B cell (primary cell): ENCODE measurements around the gene FAM24B. TPM values are rescaled to one million over a fixed set of nuclear protein-coding genes. Genes with fewer than 3 reads are reported as not detected.

Source experiments
- ATAC-seq: fragments of 200-7000 bp; cut with Tn5 transposase; one replicate; pipeline ENCODE4 v1.10.0; 2021; ENCODE audit warnings: low read depth, mild to moderate bottlenecking, moderate number of reproducible peaks, moderate library complexity
- CTCF ChIA-PET: fragments of 350-600 bp; sonication (Branson Sonifier 250); formaldehyde crosslinking; loops from one replicate; lab custom pipeline; 2021; ENCODE audit warnings: antibody characterized with exemption, inconsistent platforms; lab: Charles Lee
- POLR2A ChIA-PET: fragments of 350-600 bp; sonication (Branson Sonifier 250); formaldehyde crosslinking; loops from one replicate; lab custom pipeline; 2021; ENCODE audit warnings: antibody characterized with exemption; lab: Charles Lee
- DNase-seq: peaks from one replicate; pipeline ENCODE4 v3.0.0; 2013
- H2AFZ ChIP-seq: 2 replicates; pipeline ENCODE4 v1.6.1; 2012; ENCODE audit warnings: mild to moderate bottlenecking, low read depth, low read length; ENCODE audit not compliant: insufficient read depth, poor library complexity, severe bottlenecking
- H3K27ac ChIP-seq, 2 donors: 1 replicate in 1 of 2; 2 replicates in 1 of 2; pipeline ENCODE4 v1.5.1; 2012 to 2013; ENCODE audit warnings: low read length in 2 of 2, mild to moderate bottlenecking in 2 of 2, moderate library complexity in 1 of 2
- H3K27me3 ChIP-seq, 4 experiments: fragments of 200-600 bp in 1 of 4; sonication (generic) in 1 of 4; replicated peaks in 1 of 4; 1 replicate in 2 of 4; 2 replicates in 2 of 4; pipeline versions ENCODE4 v1.6.1 to v1.7.0; 2013 to 2016; ENCODE audit warnings: low read length in 3 of 4, mild to moderate bottlenecking in 2 of 4, mixed read lengths in 1 of 4, moderate library complexity in 1 of 4; ENCODE audit not compliant: insufficient read depth in 4 of 4, control insufficient read depth in 3 of 4; ENCODE audit errors: control extremely low read depth in 1 of 4
- H3K36me3 ChIP-seq, 2 experiments: replicated peaks in 1 of 2; 1 replicate in 1 of 2; 2 replicates in 1 of 2; pipeline versions ENCODE4 v1.6.1 to v1.7.1; 2013; ENCODE audit warnings: low read length in 1 of 2; ENCODE audit not compliant: insufficient read depth in 2 of 2, control insufficient read depth in 1 of 2; ENCODE audit errors: control extremely low read depth in 1 of 2, extremely low read depth in 1 of 2
- H3K4me1 ChIP-seq, 2 donors: fragments of 200-600 bp in 1 of 2; sonication (generic) in 1 of 2; 1 replicate in 1 of 2; 2 replicates in 1 of 2; pipeline versions ENCODE4 v1.5.1 to v1.6.1; 2013 to 2017; ENCODE audit warnings: low read length in 2 of 2; ENCODE audit not compliant: control insufficient read depth in 2 of 2, insufficient read depth in 2 of 2
- H3K4me2 ChIP-seq: replicated peaks from 2 replicates; pipeline ENCODE3; 2012; ENCODE audit warnings: mild to moderate bottlenecking, low read depth, low read length; ENCODE audit not compliant: poor library complexity, severe bottlenecking
- H3K4me3 ChIP-seq, 5 experiments: fragments of 200-600 bp in 1 of 5; sonication (generic) in 1 of 5; 1 replicate in 3 of 5; 2 replicates in 2 of 5; pipeline versions ENCODE4 v1.5.1 to v1.7.0; 2011 to 2016; ENCODE audit warnings: low read length in 4 of 5, mild to moderate bottlenecking in 4 of 5, low read depth in 2 of 5, control low read depth in 1 of 5, moderate library complexity in 1 of 5; ENCODE audit not compliant: insufficient read depth in 1 of 5; ENCODE audit errors: control extremely low read depth in 1 of 5, extremely low read depth in 1 of 5
- H3K79me2 ChIP-seq: fragments of 200-600 bp; sonication (generic); one replicate; pipeline ENCODE4 v1.6.0; 2016; ENCODE audit warnings: low read length; ENCODE audit not compliant: control insufficient read depth, insufficient read depth
- H3K9ac ChIP-seq: fragments of 200-600 bp; sonication (generic); 2 replicates; pipeline ENCODE4 v1.6.1; 2017; ENCODE audit warnings: mild to moderate bottlenecking, low read length, moderate library complexity
- H3K9me3 ChIP-seq, 3 donors: one replicate each; pipeline versions ENCODE4 v1.6.1 to v1.7.1; 2013; ENCODE audit warnings: low read length in 2 of 3; ENCODE audit not compliant: control insufficient read depth in 2 of 3, insufficient read depth in 1 of 3; ENCODE audit errors: control extremely low read depth in 1 of 3
- H4K20me1 ChIP-seq: 2 replicates; pipeline ENCODE4 v1.6.0; 2012; ENCODE audit warnings: mild to moderate bottlenecking, low read length; ENCODE audit not compliant: insufficient read depth, control insufficient read depth, poor library complexity, severe bottlenecking
- H3K27ac Mint-ChIP-seq: one replicate; pipeline ENCODE4 v1.8.0; 2021; ENCODE audit warnings: mixed read lengths
- H3K27me3 Mint-ChIP-seq: one replicate; pipeline ENCODE4 v1.8.0; 2021; ENCODE audit warnings: mixed read lengths
- H3K4me1 Mint-ChIP-seq: one replicate; pipeline ENCODE4 v1.8.0; 2021; ENCODE audit warnings: mixed read lengths
- H3K4me3 Mint-ChIP-seq: one replicate; pipeline ENCODE4 v1.8.0; 2021; ENCODE audit warnings: mixed read lengths
- H3K9me3 Mint-ChIP-seq: one replicate; pipeline ENCODE4 v1.8.0; 2022; ENCODE audit warnings: mixed read lengths; ENCODE audit not compliant: insufficient read depth
- CTCF ChIP-seq: fragments of 200-600 bp; IDR thresholded peaks from one replicate; pipeline ENCODE4 v1.8.0; 2022; ENCODE audit warnings: antibody characterized with exemption, mild to moderate bottlenecking
- EZH2 ChIP-seq: IDR thresholded peaks from 2 replicates; pipeline ENCODE4 v1.6.1; 2012; ENCODE audit warnings: borderline replicate concordance, low read depth, mild to moderate bottlenecking, moderate library complexity, low read length; ENCODE audit not compliant: insufficient read depth, poor library complexity, severe bottlenecking
- WGBS: methylation state at CpG from one replicate; pipeline ENCODE4 v1.1.5; 2013; ENCODE audit warnings: missing lambda C conversion rate; ENCODE audit not compliant: insufficient coverage; 5-methylcytosine and 5-hydroxymethylcytosine counted together
- intact Hi-C: fragments of 100-400 bp; cut with micrococcal nuclease; formaldehyde crosslinking; loops from one replicate; pipeline ENCODE4 v1.10.0; 2022
- polyA plus RNA-seq: library from polyadenylated mRNA; depleted of rRNA; stranded (reverse); fragments of >200 nt; gene quantifications from 2 replicates; pipeline ENCODE4 v1.2.3, GENCODE V29; 2012
- total RNA-seq, 2 donors: library from RNA; stranded (reverse); fragments of 120-200 nt in 1 of 2; gene quantifications; 1 replicate in 1 of 2; 2 replicates in 1 of 2; pipeline versions ENCODE4 v1.2.3 to v1.2.4, GENCODE V29; 2013 to 2022

FAM24B gene
- total and polyA plus RNA-seq, 2 donors (not counting 1 experiment from before 2014, with no cell fraction given), result 12.5 to 23.4 TPM

GRCh38 chr10:122828716-122829255 lies 50.6 kb downstream of the FAM24B start:
- Mint-ChIP-seq H3K9me3 (no peaks in the 10 kb centered on the region), H3K4me1 (no peaks in the 10 kb centered on the region), H3K4me3 (no peak overlapping the region), H3K27ac (no peak overlapping the region), H3K27me3 (peaks cover 16% of the 10 kb centered on the region)
- DNase-seq (no peak), ATAC-seq (no peak)
- POLR2A ChIA-PET, result no interaction called here
- Histone ChIP-seq H3K36me3 (no peaks in the 10 kb centered on the region), H4K20me1 (no peaks in the 10 kb centered on the region), H3K4me3 (no peak overlapping the region), H3K9ac (no peak overlapping the region), H3K27ac (no peak overlapping the region), H3K79me2 (no peaks in the 10 kb centered on the region), H3K27me3 (peaks cover 0 to 3% (median 0%) of the 10 kb centered on the region in 4 experiments), H2AFZ (no peak overlapping the region), H3K4me2 (no peak overlapping the region), H3K4me1 (no peaks in the 10 kb centered on the region), H3K9me3 (peaks cover 0 to 1% (median 0%) of the 10 kb centered on the region in 3 donors)
- TF ChIP-seq CTCF (no peak), EZH2 (no peak)
- intact Hi-C loops, result no loop called here
- CTCF ChIA-PET, result no interaction called here
- 91% methylated on average over 2 of the region's 4 CpGs for WGBS

- H2AFZ ChIP-seq, result no peak overlapping the region
- ChIA-PET CTCF (no interaction called here), POLR2A (no interaction called here)
- H3K9ac ChIP-seq, result no peak overlapping the region
- Mint-ChIP-seq H3K27ac (no peak overlapping the region), H3K27me3 (peaks cover 25% of the 10 kb centered on the region), H3K4me3 (no peak overlapping the region), H3K9me3 (no peaks in the 10 kb centered on the region), H3K4me1 (no peaks in the 10 kb centered on the region)
- TF ChIP-seq CTCF (no peak), EZH2 (no peak)
- no peak for ATAC-seq
- no peak overlapping the region for H3K4me2 ChIP-seq
- no peak overlapping the region for H3K4me3 ChIP-seq
- H3K9me3 ChIP-seq, result peaks cover 0 to 1% (median 0%) of the 10 kb centered on the region in 3 donors
- H3K79me2 ChIP-seq, result no peaks in the 10 kb centered on the region
- no peak overlapping the region for H3K27ac ChIP-seq
- intact Hi-C loops, result no loop called here
- no peaks in the 10 kb centered on the region for H3K36me3 ChIP-seq
- H3K27me3 ChIP-seq, result peaks cover 0 to 3% (median 0%) of the 10 kb centered on the region in 4 experiments
- 100% methylated on average over 3 of the region's 3 CpGs for WGBS
- no peaks in the 10 kb centered on the region for H4K20me1 ChIP-seq
- H3K4me1 ChIP-seq, result no peaks in the 10 kb centered on the region
- no peak for DNase-seq
Measured at GRCh38 chr10:122827302-122827701, 52.1 kb downstream of the FAM24B start.
